Measurements from ENCODE around the gene NADK2. TPM values are rescaled to one million over a fixed set of nuclear protein-coding genes. Genes with fewer than 3 reads are reported as not detected.

The NADK2 gene
- total RNA-seq, 1 donor from 2014 or later: 68.2 TPM

DNA sequence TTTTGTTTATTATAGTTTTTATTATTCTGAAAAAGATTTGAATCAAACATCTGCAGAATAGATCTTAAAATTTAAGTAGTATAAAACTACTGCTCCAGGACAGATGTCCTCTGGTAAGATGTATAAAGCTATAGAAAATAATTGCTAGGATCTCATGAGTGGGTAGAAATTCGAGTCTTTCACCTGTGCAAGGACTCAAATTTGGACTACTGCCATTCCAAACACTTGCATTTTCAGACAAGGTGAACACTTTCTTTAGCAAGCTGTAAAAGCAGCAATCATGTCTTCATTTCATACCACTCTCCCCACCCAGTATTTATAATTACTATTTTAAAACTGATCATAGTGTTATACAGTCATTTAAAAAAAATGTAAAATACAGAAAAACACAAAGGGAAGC lies 69.1 kb downstream of the NADK2 start:
- Histone ChIP-seq H3K9me3 (ENCODE audit: low read depth) (no peaks in the 10 kb centered on the region), H4K20me1 (ENCODE audit: low read depth) (peaks cover 5% of the 10 kb centered on the region), H3K4me3 (no peak overlapping the region), H3K27ac (no peak overlapping the region), H2AFZ (replicated peaks) (no peak overlapping the region), H3K4me2 (no peak overlapping the region), H3K4me1 (peaks cover 13% of the 10 kb centered on the region), H3K9ac (no peak overlapping the region), H3K36me3 (peaks cover 34% of the 10 kb centered on the region), H3F3A (ENCODE audit: low read depth) (peaks cover 13% of the 10 kb centered on the region), H3K79me2 (ENCODE audit: low read depth) (peaks cover 4% of the 10 kb centered on the region), H3K27me3 (no peaks in the 10 kb centered on the region)
- no peak for DNase-seq (ENCODE audit: low spot score)
- Mint-ChIP-seq H3K9me3 (no peaks in the 10 kb centered on the region), H3K27ac (no peak overlapping the region), H3K27me3 (ENCODE audit: insufficient read depth, low read depth) (no peaks in the 10 kb centered on the region), H3K4me1 (no peaks in the 10 kb centered on the region), H3K4me3 (no peak overlapping the region), H3K36me3 (peaks cover 23% of the 10 kb centered on the region)
- no peak for TF ChIP-seq EZH2 (IDR thresholded peaks at IDR 0.05)

DNA sequence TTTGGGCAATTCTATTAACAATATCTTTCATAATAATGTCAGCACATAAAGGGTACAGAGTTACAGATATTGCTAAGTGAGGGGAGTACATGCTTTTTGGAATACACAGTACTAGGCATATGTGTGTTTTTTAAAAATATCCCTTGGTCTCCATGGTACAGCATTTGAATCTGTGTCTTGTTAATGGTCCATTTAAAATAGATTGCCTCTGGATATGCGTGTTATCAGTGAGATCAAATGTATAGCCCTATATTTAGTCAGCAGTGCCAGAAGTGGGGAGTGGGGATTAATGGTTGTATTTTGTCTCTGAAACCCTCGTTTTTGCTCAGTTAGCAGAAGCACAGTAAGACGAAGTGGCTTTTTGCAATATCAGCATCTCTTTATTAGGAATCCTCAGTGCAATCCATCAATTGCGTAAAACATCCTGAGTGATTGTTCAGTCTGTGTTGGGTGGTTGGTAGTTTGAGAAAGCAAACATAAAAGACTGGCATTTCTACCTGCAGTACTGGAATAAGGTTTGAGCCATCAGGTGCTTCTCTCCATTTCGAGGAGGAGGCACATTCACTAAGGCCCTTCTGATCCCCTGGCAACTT lies 70.8 kb downstream of the NADK2 start:
- H3K4me3 Mint-ChIP-seq: no peak overlapping the region
- H2AFZ ChIP-seq (replicated peaks): no peak overlapping the region
- H3K4me3 ChIP-seq: no peak overlapping the region
- H3K27me3 ChIP-seq: no peaks in the 10 kb centered on the region
- H3K9ac ChIP-seq: no peak overlapping the region
- no peak for DNase-seq (ENCODE audit: low spot score)
- no peaks in the 10 kb centered on the region for H3K27me3 Mint-ChIP-seq (ENCODE audit: insufficient read depth, low read depth)
- H4K20me1 ChIP-seq (ENCODE audit: low read depth): peaks cover 5% of the 10 kb centered on the region
- H3K4me1 ChIP-seq: no peaks in the 10 kb centered on the region
- peaks cover 8% of the 10 kb centered on the region for H3K79me2 ChIP-seq (ENCODE audit: low read depth)
- no peaks in the 10 kb centered on the region for H3K4me1 Mint-ChIP-seq
- H3K9me3 ChIP-seq (ENCODE audit: low read depth): no peaks in the 10 kb centered on the region
- no peak overlapping the region for H3K4me2 ChIP-seq
- H3K27ac Mint-ChIP-seq: no peak overlapping the region
- H3F3A ChIP-seq (ENCODE audit: low read depth): no peaks in the 10 kb centered on the region
- H3K9me3 Mint-ChIP-seq: no peaks in the 10 kb centered on the region
- TF ChIP-seq CTCF (IDR thresholded peaks at IDR 0.05): no peak
- no peak for TF ChIP-seq EZH2 (IDR thresholded peaks at IDR 0.05)
- TF ChIP-seq EZH2phosphoT487 (IDR thresholded peaks at IDR 0.05): no peak
- H3K36me3 ChIP-seq: peaks cover 23% of the 10 kb centered on the region
- no peak overlapping the region for H3K27ac ChIP-seq
- peaks cover 28% of the 10 kb centered on the region for H3K36me3 Mint-ChIP-seq

DNA sequence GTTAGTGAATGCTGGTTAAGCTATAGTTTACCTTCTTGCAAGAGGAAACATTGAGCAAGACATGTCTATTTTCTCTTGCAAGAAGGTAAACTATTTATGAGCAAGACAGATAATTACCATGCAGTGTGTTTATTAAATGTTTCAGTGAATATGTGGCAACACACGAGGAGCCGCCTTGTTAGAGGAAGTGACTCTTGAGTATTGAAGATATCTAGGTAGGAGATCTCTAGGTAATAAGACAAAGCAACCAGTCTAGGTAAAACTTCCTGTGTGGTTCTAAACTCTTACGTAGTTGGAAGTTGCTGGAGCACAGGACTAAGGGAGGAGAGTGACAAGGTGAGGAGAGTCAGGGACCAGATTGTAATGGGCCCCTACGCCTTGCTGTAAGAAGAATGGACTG lies 73.0 kb downstream of the NADK2 start:
- Histone ChIP-seq H3K27me3 (no peaks in the 10 kb centered on the region), H3K4me2 (no peak overlapping the region), H3K9ac (no peak overlapping the region), H3K4me3 (no peak overlapping the region), H3K36me3 (peaks cover 23% of the 10 kb centered on the region), H2AFZ (replicated peaks) (no peak overlapping the region), H3K4me1 (no peaks in the 10 kb centered on the region), H3K9me3 (ENCODE audit: low read depth) (no peaks in the 10 kb centered on the region), H3F3A (ENCODE audit: low read depth) (no peaks in the 10 kb centered on the region), H4K20me1 (ENCODE audit: low read depth) (peaks cover 5% of the 10 kb centered on the region), H3K79me2 (ENCODE audit: low read depth) (peaks cover 27% of the 10 kb centered on the region), H3K27ac (no peak overlapping the region)
- Mint-ChIP-seq H3K4me3 (no peak overlapping the region), H3K27ac (no peak overlapping the region), H3K9me3 (no peaks in the 10 kb centered on the region), H3K36me3 (peaks cover 24% of the 10 kb centered on the region), H3K27me3 (ENCODE audit: insufficient read depth, low read depth) (no peaks in the 10 kb centered on the region), H3K4me1 (no peaks in the 10 kb centered on the region)
- TF ChIP-seq CTCF (IDR thresholded peaks at IDR 0.05): no peak
- DNase-seq (ENCODE audit: low spot score): no peak

- Histone ChIP-seq H3K4me1 (no peaks in the 10 kb centered on the region), H3K27ac (no peak overlapping the region), H3F3A (ENCODE audit: low read depth) (no peaks in the 10 kb centered on the region), H3K36me3 (peaks cover 9% of the 10 kb centered on the region), H3K4me3 (no peak overlapping the region), H3K27me3 (no peaks in the 10 kb centered on the region), H3K79me2 (ENCODE audit: low read depth) (peaks cover 64% of the 10 kb centered on the region), H3K9me3 (ENCODE audit: low read depth) (no peaks in the 10 kb centered on the region), H4K20me1 (ENCODE audit: low read depth) (peaks cover 12% of the 10 kb centered on the region), H2AFZ (replicated peaks) (no peak overlapping the region), H3K9ac (no peak overlapping the region), H3K4me2 (no peak overlapping the region)
- H3K27me3 Mint-ChIP-seq (ENCODE audit: insufficient read depth, low read depth): no peaks in the 10 kb centered on the region
- TF ChIP-seq CTCF (IDR thresholded peaks at IDR 0.05) (no peak), EZH2 (IDR thresholded peaks at IDR 0.05) (no peak), EZH2phosphoT487 (IDR thresholded peaks at IDR 0.05) (no peak)
- no peak overlapping the region for H3K4me3 Mint-ChIP-seq
- DNase-seq (ENCODE audit: low spot score): no peak
- peaks cover 40% of the 10 kb centered on the region for H3K36me3 Mint-ChIP-seq
- no peaks in the 10 kb centered on the region for H3K4me1 Mint-ChIP-seq
- no peaks in the 10 kb centered on the region for H3K9me3 Mint-ChIP-seq
- no peak overlapping the region for H3K27ac Mint-ChIP-seq
Measured at GRCh38 chr5:36164461-36164860, 77.3 kb downstream of the NADK2 start.

Data from neural progenitor cell (in vitro differentiated cells).